ENCODE data around the gene TSPAN33. TPM values are rescaled to one million over a fixed set of nuclear protein-coding genes. Genes with fewer than 3 reads are reported as not detected.

Gene TSPAN33
- total and polyA plus RNA-seq, 2 of the 13 experiments (the other 11 are each of a cell fraction or from before 2014, with no cell fraction given), result 15.3 to 16.5 TPM

- TF ChIP-seq, protein P1, sequence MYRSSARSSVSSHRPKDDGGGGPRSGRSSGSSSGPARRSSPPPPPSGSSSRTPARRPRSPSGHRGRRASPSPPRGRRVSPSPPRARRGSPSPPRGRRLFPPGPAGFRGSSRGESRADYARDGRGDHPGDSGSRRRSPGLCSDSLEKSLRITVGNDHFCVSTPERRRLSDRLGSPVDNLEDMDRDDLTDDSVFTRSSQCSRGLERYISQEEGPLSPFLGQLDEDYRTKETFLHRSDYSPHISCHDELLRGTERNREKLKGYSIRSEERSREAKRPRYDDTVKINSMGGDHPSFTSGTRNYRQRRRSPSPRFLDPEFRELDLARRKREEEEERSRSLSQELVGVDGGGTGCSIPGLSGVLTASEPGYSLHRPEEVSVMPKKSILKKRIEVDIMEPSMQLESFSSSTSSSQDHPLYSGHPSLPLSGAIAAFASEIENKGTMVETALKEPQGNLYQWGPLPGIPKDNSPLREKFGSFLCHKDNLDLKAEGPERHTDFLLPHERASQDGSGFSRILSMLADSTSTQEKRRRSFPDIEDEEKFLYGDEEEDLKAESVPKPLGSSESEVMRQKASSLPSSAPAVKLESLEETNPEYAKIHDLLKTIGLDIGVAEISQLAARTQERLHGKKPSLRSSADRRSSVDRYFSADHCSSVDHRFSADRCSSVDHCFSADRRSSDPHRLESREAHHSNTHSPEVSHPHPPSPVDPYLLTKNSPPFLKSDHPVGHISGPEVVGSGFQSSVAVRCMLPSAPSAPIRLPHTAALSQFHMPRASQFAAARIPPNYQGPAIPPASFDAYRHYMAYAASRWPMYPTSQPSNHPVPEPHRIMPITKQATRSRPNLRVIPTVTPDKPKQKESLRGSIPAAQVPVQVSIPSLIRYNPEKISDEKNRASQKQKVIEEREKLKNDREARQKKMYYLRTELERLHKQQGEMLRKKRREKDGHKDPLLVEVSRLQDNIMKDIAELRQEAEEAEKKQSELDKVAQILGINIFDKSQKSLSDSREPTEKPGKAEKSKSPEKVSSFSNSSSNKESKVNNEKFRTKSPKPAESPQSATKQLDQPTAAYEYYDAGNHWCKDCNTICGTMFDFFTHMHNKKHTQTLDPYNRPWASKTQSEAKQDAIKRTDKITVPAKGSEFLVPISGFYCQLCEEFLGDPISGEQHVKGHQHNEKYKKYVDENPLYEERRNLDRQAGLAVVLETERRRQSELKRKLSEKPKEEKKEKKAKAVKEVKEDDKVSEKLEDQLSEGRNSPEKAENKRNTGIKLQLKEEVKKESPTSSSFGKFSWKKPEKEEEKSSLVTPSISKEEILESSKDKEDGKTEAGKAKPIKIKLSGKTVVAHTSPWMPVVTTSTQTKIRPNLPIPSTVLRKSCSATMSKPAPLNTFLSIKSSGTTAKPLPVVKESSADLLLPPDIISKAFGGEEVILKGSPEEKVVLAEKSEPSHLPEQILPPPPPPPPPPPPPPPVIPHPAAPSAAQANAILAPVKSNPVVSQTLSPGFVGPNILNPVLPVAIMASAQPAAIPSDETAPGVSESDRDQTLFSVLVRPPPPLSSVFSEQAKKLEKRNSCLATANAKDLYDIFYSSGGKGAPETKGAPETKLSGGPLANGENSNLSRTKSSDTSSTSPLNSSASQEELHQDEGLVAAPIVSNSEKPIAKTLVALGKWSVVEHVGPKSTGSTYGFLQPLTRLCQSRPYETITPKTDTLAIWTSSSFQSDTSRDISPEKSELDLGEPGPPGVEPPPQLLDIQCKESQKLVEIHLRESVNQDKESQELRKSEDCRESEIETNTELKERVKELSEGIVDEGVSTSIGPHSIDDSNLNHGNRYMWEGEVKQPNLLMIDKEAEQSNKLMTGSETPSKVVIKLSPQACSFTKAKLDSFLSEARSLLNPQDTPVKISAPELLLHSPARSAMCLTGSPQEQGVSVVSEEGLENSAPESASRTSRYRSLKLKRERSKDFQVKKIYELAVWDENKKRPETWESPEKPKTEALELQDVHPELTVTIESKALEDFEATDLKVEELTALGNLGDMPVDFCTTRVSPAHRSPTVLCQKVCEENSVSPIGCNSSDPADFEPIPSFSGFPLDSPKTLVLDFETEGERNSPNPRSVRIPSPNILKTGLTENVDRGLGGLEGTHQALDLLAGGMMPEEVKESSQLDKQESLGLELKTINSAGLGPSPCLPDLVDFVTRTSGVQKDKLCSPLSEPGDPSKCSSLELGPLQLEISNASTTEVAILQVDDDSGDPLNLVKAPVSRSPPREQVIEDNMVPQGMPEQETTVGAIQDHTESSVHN (CRISPR knock-in tag; IDR thresholded peaks at IDR 0.05), result no peak
- TF ChIP-seq PLRG1 (conservative IDR thresholded peaks at IDR 0.05) (no peak), EED (CRISPR knock-in tag; IDR thresholded peaks at IDR 0.05) (no peak), KLF9 (CRISPR knock-in tag; IDR thresholded peaks at IDR 0.05; ENCODE audit: low read depth) (no peak), MZF1 (CRISPR knock-in tag; IDR thresholded peaks at IDR 0.05; ENCODE audit: borderline replicate concordance) (no peak), NFKB2 (CRISPR knock-in tag; IDR thresholded peaks at IDR 0.05; ENCODE audit: borderline replicate concordance) (peak; percentile 63; the same call in 1 of the 2 replicates), TARDBP (CRISPR knock-in tag; IDR thresholded peaks at IDR 0.05) (peak; percentile 58; the same call in 1 of the 2 replicates), ZNF235 (CRISPR knock-in tag; IDR thresholded peaks at IDR 0.05; ENCODE audit: borderline replicate concordance) (no peak), ZNF777 (CRISPR knock-in tag; IDR thresholded peaks at IDR 0.05) (no peak), SCMH1 (CRISPR knock-in tag; IDR thresholded peaks at IDR 0.05; ENCODE audit: borderline replicate concordance) (no peak), SOX5 (CRISPR knock-in tag; IDR thresholded peaks at IDR 0.05; ENCODE audit: borderline replicate concordance) (peak; percentile 48; the same call in 1 of the 2 replicates), CREM (IDR thresholded peaks at IDR 0.05) (no peak), CREM (CRISPR knock-in tag; IDR thresholded peaks at IDR 0.05) (no peak), POLR2AphosphoS2 (IDR thresholded peaks at IDR 0.05; ENCODE audit: low read depth, low read length) (no peak), PTBP1 (IDR thresholded peaks at IDR 0.05; ENCODE audit: low read depth, low read length, poor library complexity, severe bottlenecking) (no peak), TFAP4 (IDR thresholded peaks at IDR 0.05; ENCODE audit: borderline replicate concordance, low read depth) (no peak; the same call in 1 of the 2 replicates)
- TF ChIP-seq, protein P2, sequence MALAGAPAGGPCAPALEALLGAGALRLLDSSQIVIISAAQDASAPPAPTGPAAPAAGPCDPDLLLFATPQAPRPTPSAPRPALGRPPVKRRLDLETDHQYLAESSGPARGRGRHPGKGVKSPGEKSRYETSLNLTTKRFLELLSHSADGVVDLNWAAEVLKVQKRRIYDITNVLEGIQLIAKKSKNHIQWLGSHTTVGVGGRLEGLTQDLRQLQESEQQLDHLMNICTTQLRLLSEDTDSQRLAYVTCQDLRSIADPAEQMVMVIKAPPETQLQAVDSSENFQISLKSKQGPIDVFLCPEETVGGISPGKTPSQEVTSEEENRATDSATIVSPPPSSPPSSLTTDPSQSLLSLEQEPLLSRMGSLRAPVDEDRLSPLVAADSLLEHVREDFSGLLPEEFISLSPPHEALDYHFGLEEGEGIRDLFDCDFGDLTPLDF (CRISPR knock-in tag; IDR thresholded peaks at IDR 0.05), result no peak
- TF ChIP-seq, protein P3, sequence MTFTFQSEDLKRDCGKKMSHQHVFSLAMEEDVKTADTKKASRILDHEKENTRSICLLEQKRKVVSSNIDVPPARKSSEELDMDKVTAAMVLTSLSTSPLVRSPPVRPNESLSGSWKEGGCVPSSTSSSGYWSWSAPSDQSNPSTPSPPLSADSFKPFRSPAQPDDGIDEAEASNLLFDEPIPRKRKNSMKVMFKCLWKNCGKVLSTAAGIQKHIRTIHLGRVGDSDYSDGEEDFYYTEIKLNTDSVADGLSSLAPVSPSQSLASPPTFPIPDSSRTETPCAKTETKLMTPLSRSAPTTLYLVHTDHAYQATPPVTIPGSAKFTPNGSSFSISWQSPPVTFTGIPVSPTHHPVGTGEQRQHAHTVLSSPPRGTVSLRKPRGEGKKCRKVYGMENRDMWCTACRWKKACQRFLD (CRISPR knock-in tag; IDR thresholded peaks at IDR 0.05; ENCODE audit: borderline replicate concordance), result no peak
These were observed 69.3 kb downstream of the TSPAN33 start (continued) for GRCh38 chr7:129213828-129214227.

Data from HepG2 (cell line).